GM12878 (cell line): Measurements from ENCODE around the gene BICD1. TPM values are rescaled to one million over a fixed set of nuclear protein-coding genes. Genes with fewer than 3 reads are reported as not detected.

ENCODE experiments used
- ATAC-seq: fragments of 200-7000 bp; cut with Tn5 transposase; 3 replicates; pipeline ENCODE4 v1.9.1; 2020; ENCODE audit warnings: mild to moderate bottlenecking, moderate library complexity
- BruUV-seq: library from RNA; stranded (reverse); fragments of 400-500 nt; replicated peaks from 2 replicates; lab custom pipeline; 2021; lab: Mats Ljungman, UMichigan
- CTCF ChIA-PET: fragments of 300-600 bp; sonication (Branson Sonifier 250); formaldehyde crosslinking; extraction: SDS; loops from one replicate; lab custom pipeline; 2021; ENCODE audit warnings: inconsistent platforms; lab: Yijun Ruan, JAX
- POLR2A ChIA-PET: fragments of 350-600 bp; formaldehyde crosslinking; extraction: SDS; loops from one replicate; lab custom pipeline; 2021; ENCODE audit warnings: inconsistent platforms; lab: Charles Lee
- RAD21 ChIA-PET: fragments of 300-600 bp; sonication (Branson Sonifier 250); formaldehyde crosslinking; loops from one replicate; lab custom pipeline; 2023; ENCODE audit warnings: antibody characterized with exemption; ENCODE audit not compliant: unreplicated experiment; lab: Charles Lee
- SMC1A ChIA-PET: fragments of 300-600 bp; sonication (Branson Sonifier 250); formaldehyde crosslinking; loops from one replicate; lab custom pipeline; 2023; ENCODE audit not compliant: unreplicated experiment, uncharacterized antibody; lab: Charles Lee
- DNase-seq: peaks from one replicate; pipeline ENCODE4 v3.0.0-alpha.2; 2011; ENCODE audit warnings: low read depth, low spot score
- FAIRE-seq: peaks from 3 replicates; lab custom pipeline; 2011; peaks lifted over from hg19 to GRCh38; lab: Jason Lieb, UNC
- H2AFZ ChIP-seq: 2 replicates; pipeline ENCODE4 v1.6.0; 2011; ENCODE audit warnings: low read depth, low read length, control low read depth; ENCODE audit not compliant: control insufficient read depth
- H3K27ac ChIP-seq: 2 replicates; pipeline ENCODE4 v1.5.1; 2011; ENCODE audit warnings: control low read depth; ENCODE audit not compliant: control insufficient read depth, insufficient read depth
- H3K27me3 ChIP-seq, 2 experiments: replicated peaks in 1 of 2; 2 replicates each; pipeline versions ENCODE4 v1.6.0 to v1.6.1; 2011; ENCODE audit warnings: low read length in 1 of 2; ENCODE audit not compliant: control insufficient read depth in 2 of 2, insufficient read depth in 2 of 2
- H3K36me3 ChIP-seq, 2 experiments: 2 replicates each; pipeline ENCODE4 v1.5.1; 2011; ENCODE audit warnings: low read length in 1 of 2; ENCODE audit not compliant: control insufficient read depth in 2 of 2, insufficient read depth in 2 of 2
- H3K4me1 ChIP-seq: 2 replicates; pipeline ENCODE4 v1.6.1; 2011; ENCODE audit warnings: mild to moderate bottlenecking, low read length, moderate library complexity, mixed read lengths; ENCODE audit not compliant: control insufficient read depth, insufficient read depth
- H3K4me2 ChIP-seq: 2 replicates; pipeline ENCODE4 v1.6.0; 2011; ENCODE audit warnings: control low read depth; ENCODE audit not compliant: control insufficient read depth, insufficient read depth
- H3K4me3 ChIP-seq: fragments of 200-600 bp; sonication (generic); 2 replicates; pipeline ENCODE4 v1.5.1; 2016
- H3K79me2 ChIP-seq: 2 replicates; pipeline ENCODE4 v1.6.0; 2011; ENCODE audit warnings: low read length; ENCODE audit not compliant: control insufficient read depth, insufficient read depth
- H3K9ac ChIP-seq: 2 replicates; pipeline ENCODE4 v1.8.0; 2011; ENCODE audit warnings: low read length, control low read depth, mixed read lengths; ENCODE audit not compliant: control insufficient read depth, insufficient read depth
- H3K9me3 ChIP-seq: replicated peaks from 3 replicates; pipeline ENCODE4 v1.5.1; 2011; ENCODE audit warnings: mild to moderate bottlenecking, low read length; ENCODE audit not compliant: control insufficient read depth, insufficient read depth
- H4K20me1 ChIP-seq: 2 replicates; pipeline ENCODE4 v1.6.0; 2011; ENCODE audit not compliant: control insufficient read depth, insufficient read depth
- ASH2L ChIP-seq: fragments of 300-600, 200-600 bp; sonication (generic); IDR thresholded peaks from 2 replicates; pipeline ENCODE4 v1.6.1; 2017; ENCODE audit warnings: low read depth, mild to moderate bottlenecking, borderline replicate concordance
- CBFB ChIP-seq: IDR thresholded peaks from 2 replicates; pipeline ENCODE4 v1.6.1; 2016; ENCODE audit warnings: antibody characterized with exemption, low read depth
- JUND ChIP-seq: IDR thresholded peaks from 2 replicates; pipeline ENCODE4 v1.6.1; 2012; ENCODE audit warnings: low read depth, mild to moderate bottlenecking, low read length, improper control_type of control experiment, moderate library complexity
- SMAD5 ChIP-seq: IDR thresholded peaks from 2 replicates; pipeline ENCODE4 v1.6.1; 2016; ENCODE audit warnings: antibody characterized with exemption, low read depth
- ZNF274 ChIP-seq: IDR thresholded peaks from one replicate; pipeline ENCODE4 v1.8.0; 2011; ENCODE audit not compliant: insufficient read length, insufficient read depth
- ZZZ3 ChIP-seq: IDR thresholded peaks from 2 replicates; pipeline ENCODE4 v1.6.1; 2011; ENCODE audit warnings: low read depth; ENCODE audit not compliant: control insufficient read depth, insufficient read length
- WGBS: methylation state at CpG from one replicate; pipeline ENCODE4 v1.1.6; 2016; ENCODE audit warnings: low lambda C conversion rate; ENCODE audit not compliant: insufficient replicate concordance, insufficient coverage; ENCODE audit errors: missing lambda C conversion rate; 5-methylcytosine and 5-hydroxymethylcytosine counted together
- in situ Hi-C: fragments of 300-500 bp; cut with MboI; formaldehyde crosslinking; loops from 9 replicates; pipeline ENCODE4 v1.14.3; 2018; ENCODE audit warnings: mixed read lengths
- intact Hi-C: fragments of 100-400 bp; cut with micrococcal nuclease; formaldehyde crosslinking; loops from one replicate; pipeline ENCODE4 v1.14.2; 2022; ENCODE audit not compliant: unreplicated experiment
- polyA plus RNA-seq, 11 experiments: library from polyadenylated mRNA; depleted of rRNA in 4 of 11; unstranded in 6 of 11; stranded (reverse) in 5 of 11; fragments of >200 nt; fragmentation: Nextera tagmentation in 4 of 11; fragmentation: Illumina TruSeq in 1 of 11; extraction: Ambion mirVana in 4 of 11; extraction: Trizol in 1 of 11; gene quantifications; 1 replicate in 1 of 11; 2 replicates in 10 of 11; pipeline versions ENCODE4 v1.2.1 to v1.2.3, GENCODE V29; 2011 to 2016; ENCODE audit warnings: inconsistent platforms in 2 of 11, missing spikeins in 2 of 11, low read depth in 1 of 11
- total RNA-seq, 4 experiments: library from RNA; depleted of rRNA in 3 of 4; stranded (reverse); fragments of >200 nt in 3 of 4; fragmentation: Illumina TruSeq in 1 of 4; extraction: Trizol in 1 of 4; gene quantifications; 2 replicates each; pipeline versions ENCODE4 v1.2.1 to v1.2.3, GENCODE V29; 2013 to 2021
- TF ChIP-seq, protein P1 (sequence below): IDR thresholded peaks from 2 replicates; pipeline ENCODE4 v1.6.1; 2011; ENCODE audit warnings: borderline replicate concordance, low read depth, mild to moderate bottlenecking, moderate library complexity, mixed read lengths, low read length; ENCODE audit not compliant: insufficient read depth; ENCODE audit errors: extremely low read length
- TF ChIP-seq, protein P2 (sequence below): IDR thresholded peaks from 2 replicates; pipeline ENCODE4 v1.6.1; 2012; ENCODE audit warnings: low read depth, low read length, improper control_type of control experiment
- TF ChIP-seq, protein P3 (sequence below): fragments of 450-650 bp; formaldehyde crosslinking; IDR thresholded peaks from 2 replicates; pipeline ENCODE4 v1.5.0; 2022; ENCODE audit warnings: mild to moderate bottlenecking, missing genetic modification characterization
- TF ChIP-seq, protein P4 (sequence below): fragments of 450-650 bp; IDR thresholded peaks from 2 replicates; pipeline ENCODE4 v1.6.1; 2017; ENCODE audit warnings: borderline replicate concordance
- TF ChIP-seq, protein P5 (sequence below): fragments of 450-650 bp; IDR thresholded peaks from 2 replicates; pipeline ENCODE4 v1.6.1; 2016; ENCODE audit warnings: mild to moderate bottlenecking
- TF ChIP-seq, protein P6 (sequence below): IDR thresholded peaks from 2 replicates; pipeline ENCODE4 v1.6.1; 2012; ENCODE audit warnings: low read depth, low read length, improper control_type of control experiment

The BICD1 gene
- total and polyA plus RNA-seq, 10 of the 15 experiments (the other 5 are each of a cell fraction or from before 2014, with no cell fraction given), result 4.7 to 32.5 (median 14.4) TPM

DNA sequence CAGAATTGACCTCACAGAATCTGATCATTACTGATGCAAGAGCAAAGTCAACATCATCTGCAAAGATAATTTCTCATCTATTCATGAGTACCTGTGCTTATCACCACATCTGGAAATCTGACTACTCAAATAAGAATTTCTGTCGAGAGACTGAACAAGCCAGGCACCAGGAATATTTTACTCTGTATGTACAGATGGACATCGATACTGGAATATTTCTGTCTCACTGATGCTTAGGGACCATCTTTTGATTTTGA, 105.2 kb downstream of the BICD1 start:
- H3K4me3 ChIP-seq, result no peak overlapping the region
- H4K20me1 ChIP-seq, result no peaks in the 10 kb centered on the region
- no peak for FAIRE-seq
- intact Hi-C loops, result no loop called here
- H3K79me2 ChIP-seq, result no peaks in the 10 kb centered on the region
- no peak for ATAC-seq
- BruUV-seq, result no TSS peak
- no peaks in the 10 kb centered on the region for H3K27me3 ChIP-seq
- no peak overlapping the region for H3K4me2 ChIP-seq
- in situ Hi-C loops, result no loop called here
- CTCF ChIA-PET, result interaction anchor here (0.6 kb wide), 1 partner anchor 92 kb away, joined by 3 read pairs; no protein-coding TSS in a partner anchor
- no peak overlapping the region for H3K9ac ChIP-seq
- SMC1A ChIA-PET, result interaction anchor here (1.4 kb wide), 2 partner anchors 12 to 16 kb away, joined by 3 read pairs; no protein-coding TSS in a partner anchor
- H3K4me1 ChIP-seq, result no peaks in the 10 kb centered on the region
- H2AFZ ChIP-seq, result no peak overlapping the region
- POLR2A ChIA-PET, result no interaction called here
- DNase-seq, result no peak
- RAD21 ChIA-PET, result interaction anchor here (1.0 kb wide), 1 partner anchor 559 kb away, joined by 3 read pairs; no protein-coding TSS in a partner anchor
- no peaks in the 10 kb centered on the region for H3K9me3 ChIP-seq
- H3K27ac ChIP-seq, result no peak overlapping the region
- H3K36me3 ChIP-seq, result peaks cover 0 to 3% of the 10 kb centered on the region in 2 experiments; a peak in 1 of 4 replicates
- WGBS, result 100% methylated on average over 2 of the region's 2 CpGs
- TF ChIP-seq ZNF274 (no peak), CBFB (no peak), JUND (no peak), ZZZ3 (no peak), ASH2L (no peak), SMAD5 (no peak)
- TF ChIP-seq, protein P1, sequence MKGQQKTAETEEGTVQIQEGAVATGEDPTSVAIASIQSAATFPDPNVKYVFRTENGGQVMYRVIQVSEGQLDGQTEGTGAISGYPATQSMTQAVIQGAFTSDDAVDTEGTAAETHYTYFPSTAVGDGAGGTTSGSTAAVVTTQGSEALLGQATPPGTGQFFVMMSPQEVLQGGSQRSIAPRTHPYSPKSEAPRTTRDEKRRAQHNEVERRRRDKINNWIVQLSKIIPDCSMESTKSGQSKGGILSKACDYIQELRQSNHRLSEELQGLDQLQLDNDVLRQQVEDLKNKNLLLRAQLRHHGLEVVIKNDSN, result no peak
- TF ChIP-seq, protein P2, sequence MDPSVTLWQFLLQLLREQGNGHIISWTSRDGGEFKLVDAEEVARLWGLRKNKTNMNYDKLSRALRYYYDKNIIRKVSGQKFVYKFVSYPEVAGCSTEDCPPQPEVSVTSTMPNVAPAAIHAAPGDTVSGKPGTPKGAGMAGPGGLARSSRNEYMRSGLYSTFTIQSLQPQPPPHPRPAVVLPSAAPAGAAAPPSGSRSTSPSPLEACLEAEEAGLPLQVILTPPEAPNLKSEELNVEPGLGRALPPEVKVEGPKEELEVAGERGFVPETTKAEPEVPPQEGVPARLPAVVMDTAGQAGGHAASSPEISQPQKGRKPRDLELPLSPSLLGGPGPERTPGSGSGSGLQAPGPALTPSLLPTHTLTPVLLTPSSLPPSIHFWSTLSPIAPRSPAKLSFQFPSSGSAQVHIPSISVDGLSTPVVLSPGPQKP, result no peak
- TF ChIP-seq, protein P3, sequence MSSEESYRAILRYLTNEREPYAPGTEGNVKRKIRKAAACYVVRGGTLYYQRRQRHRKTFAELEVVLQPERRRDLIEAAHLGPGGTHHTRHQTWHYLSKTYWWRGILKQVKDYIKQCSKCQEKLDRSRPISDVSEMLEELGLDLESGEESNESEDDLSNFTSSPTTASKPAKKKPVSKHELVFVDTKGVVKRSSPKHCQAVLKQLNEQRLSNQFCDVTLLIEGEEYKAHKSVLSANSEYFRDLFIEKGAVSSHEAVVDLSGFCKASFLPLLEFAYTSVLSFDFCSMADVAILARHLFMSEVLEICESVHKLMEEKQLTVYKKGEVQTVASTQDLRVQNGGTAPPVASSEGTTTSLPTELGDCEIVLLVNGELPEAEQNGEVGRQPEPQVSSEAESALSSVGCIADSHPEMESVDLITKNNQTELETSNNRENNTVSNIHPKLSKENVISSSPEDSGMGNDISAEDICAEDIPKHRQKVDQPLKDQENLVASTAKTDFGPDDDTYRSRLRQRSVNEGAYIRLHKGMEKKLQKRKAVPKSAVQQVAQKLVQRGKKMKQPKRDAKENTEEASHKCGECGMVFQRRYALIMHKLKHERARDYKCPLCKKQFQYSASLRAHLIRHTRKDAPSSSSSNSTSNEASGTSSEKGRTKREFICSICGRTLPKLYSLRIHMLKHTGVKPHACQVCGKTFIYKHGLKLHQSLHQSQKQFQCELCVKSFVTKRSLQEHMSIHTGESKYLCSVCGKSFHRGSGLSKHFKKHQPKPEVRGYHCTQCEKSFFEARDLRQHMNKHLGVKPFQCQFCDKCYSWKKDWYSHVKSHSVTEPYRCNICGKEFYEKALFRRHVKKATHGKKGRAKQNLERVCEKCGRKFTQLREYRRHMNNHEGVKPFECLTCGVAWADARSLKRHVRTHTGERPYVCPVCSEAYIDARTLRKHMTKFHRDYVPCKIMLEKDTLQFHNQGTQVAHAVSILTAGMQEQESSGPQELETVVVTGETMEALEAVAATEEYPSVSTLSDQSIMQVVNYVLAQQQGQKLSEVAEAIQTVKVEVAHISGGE, result no peak
- TF ChIP-seq, protein P4, sequence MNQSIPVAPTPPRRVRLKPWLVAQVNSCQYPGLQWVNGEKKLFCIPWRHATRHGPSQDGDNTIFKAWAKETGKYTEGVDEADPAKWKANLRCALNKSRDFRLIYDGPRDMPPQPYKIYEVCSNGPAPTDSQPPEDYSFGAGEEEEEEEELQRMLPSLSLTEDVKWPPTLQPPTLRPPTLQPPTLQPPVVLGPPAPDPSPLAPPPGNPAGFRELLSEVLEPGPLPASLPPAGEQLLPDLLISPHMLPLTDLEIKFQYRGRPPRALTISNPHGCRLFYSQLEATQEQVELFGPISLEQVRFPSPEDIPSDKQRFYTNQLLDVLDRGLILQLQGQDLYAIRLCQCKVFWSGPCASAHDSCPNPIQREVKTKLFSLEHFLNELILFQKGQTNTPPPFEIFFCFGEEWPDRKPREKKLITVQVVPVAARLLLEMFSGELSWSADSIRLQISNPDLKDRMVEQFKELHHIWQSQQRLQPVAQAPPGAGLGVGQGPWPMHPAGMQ, result no peak
- TF ChIP-seq, protein P5, sequence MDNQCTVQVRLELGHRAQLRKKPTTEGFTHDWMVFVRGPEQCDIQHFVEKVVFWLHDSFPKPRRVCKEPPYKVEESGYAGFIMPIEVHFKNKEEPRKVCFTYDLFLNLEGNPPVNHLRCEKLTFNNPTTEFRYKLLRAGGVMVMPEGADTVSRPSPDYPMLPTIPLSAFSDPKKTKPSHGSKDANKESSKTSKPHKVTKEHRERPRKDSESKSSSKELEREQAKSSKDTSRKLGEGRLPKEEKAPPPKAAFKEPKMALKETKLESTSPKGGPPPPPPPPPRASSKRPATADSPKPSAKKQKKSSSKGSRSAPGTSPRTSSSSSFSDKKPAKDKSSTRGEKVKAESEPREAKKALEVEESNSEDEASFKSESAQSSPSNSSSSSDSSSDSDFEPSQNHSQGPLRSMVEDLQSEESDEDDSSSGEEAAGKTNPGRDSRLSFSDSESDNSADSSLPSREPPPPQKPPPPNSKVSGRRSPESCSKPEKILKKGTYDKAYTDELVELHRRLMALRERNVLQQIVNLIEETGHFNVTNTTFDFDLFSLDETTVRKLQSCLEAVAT, result no peak
- TF ChIP-seq, protein P6, sequence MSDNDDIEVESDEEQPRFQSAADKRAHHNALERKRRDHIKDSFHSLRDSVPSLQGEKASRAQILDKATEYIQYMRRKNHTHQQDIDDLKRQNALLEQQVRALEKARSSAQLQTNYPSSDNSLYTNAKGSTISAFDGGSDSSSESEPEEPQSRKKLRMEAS, result no peak
